Femur (tissue), 1 donor: ENCODE results near the gene SPDYC.
"Not testable (repeated sequence)": the region's sequence is repeated elsewhere in the genome, so short reads cannot be mapped to it uniquely, and the experiment has no call there.

ENCODE experiments used
- DNase-seq: peaks from one replicate; pipeline ENCODE4 v3.0.0-alpha.2; 2017

Gene SPDYC

DNA sequence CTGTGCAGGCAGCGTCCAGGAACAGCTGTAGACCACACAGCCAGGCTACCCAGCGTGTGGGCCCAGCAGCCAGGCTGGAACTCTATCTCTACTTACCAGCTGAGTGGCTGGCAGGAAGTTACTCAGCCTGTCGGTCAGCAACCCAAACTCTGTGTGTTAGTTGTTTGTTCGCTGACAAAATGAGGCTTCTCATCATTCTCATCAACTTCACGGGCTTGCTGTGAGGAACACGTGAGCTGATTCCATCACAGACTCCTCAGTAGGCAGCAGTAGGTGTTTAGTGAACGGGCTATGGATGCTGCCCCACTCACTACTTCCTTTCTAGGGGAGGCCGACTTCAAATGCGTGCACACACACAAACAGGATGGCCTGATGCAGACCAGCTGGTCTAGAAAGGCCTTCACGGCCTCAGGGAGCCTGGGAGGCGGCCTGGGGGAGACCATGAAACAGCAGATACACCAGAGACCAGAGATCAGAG, 830 bp upstream of the SPDYC start:
- DNase-seq: no peak

GRCh38 chr11:65172600-65172999, 2.6 kb downstream of the SPDYC start:
- no peak for DNase-seq

GRCh38 chr11:65174571-65175010, 4.6 kb downstream of the SPDYC start:
- not testable (repeated sequence) for DNase-seq

DNA sequence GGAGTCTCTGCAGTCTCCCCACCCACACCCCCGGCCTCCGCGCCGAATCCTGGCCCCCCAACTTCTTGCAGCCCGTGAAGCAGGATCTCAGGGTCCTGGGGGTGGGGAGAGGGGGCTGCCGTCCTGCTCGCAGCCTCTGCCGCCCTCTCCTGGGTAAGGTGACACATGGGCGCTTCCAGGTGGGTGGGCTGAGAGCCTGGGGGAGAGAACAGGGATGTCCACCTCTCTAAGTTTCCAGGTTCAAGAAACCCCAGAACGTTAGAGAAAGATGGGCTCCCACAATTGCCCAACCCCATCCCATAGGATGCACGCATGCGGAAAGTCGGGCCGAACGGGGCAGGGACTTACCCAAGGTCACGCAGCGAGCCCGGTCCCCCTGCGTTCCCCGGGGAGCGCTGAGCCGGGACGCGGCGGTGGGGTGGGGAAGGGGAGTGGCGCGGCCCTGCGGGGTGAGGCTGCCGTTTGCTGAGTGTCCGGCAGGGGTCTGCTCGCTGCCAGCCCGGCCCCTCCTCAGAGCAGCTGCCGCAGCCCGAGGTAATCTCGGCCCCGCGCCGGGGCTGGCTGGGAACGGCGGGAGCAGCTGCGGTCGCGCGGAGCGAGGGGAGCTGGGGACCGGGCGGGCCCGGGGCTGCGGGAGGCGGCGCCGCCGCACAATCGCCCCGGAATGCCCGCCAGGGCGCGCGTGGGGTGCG, 11.0 kb downstream of the SPDYC start:
- DNase-seq: peak; percentile 85

DNA sequence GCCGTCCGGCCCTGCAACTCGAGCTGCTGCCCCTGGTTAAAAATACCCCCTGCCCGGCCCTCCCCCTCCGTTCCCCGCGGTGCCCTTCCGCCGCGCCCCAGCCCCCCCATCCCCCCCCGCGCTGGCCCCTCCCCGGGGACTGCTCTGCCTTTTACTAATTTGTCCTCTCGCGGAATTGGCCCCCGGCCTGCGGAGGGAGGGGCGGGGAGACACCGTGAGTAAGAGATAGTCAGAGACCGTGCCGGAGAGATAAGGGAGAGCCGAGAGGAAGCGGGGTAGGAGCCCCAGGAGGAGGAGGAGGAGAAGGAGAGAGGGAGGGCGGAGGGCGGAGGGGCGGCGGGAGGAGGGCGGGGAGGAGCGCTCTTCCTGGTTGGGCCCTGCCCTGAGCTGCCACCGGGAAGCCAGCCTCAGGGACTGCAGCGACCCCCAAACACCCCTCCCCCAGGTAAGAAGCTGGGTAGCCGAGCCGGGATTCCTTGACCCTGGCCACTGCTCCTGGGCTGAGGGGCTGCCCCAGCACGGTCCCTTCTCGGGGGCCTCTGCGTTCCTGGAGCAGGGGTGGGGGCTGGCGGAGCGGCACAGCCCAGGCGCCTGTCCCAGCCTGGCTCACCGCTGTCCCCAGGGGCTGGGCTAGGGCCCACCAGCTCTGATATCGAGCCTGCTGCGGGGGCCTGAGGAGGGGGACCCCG, 11.7 kb downstream of the SPDYC start, which contains the start of gene CAPN1:
Gene CAPN1 (plus strand): TSS at position 360 of the 689 bp plus-strand sequence. CDS start 774 bp downstream, outside the sequence.
- DNase-seq: peak; percentile 84

- DNase-seq: no peak
These were observed 12.5 kb downstream of the SPDYC start for GRCh38 chr11:65182258-65183170.

DNA sequence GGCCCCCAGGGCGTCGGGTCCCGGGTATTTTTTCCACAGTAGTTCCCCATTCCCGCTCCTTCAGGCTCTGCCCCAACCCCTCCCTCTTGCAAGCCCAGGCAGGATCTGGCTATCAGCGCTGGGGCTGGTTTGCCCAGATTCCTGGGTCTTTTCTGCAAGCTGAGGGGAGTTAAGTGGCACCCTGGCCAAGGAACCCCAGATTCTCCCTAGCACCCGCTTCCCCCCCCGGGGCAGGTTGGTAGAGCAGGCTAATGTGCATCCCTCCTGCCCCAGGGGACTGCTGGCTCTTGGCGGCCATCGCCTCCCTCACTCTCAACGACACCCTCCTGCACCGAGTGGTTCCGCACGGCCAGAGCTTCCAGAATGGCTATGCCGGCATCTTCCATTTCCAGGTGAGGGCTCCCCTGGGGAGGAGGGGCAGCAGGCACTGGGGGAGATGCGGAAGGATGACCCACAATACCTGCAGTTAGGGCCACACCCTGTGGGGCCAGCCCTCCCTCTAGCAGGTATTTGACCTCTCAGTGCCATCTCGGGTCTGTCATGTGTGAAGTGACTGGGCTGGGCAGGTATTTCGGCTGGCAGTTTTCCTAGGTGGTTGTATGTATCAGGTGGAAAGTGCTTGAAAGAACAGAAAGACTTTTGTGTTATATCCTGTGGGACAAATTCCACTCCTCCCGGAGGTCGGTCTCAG, 13.3 kb downstream of the SPDYC start:
- no peak for DNase-seq

- no peak for DNase-seq
These were observed 14.1 kb downstream of the SPDYC start for GRCh38 chr11:65184146-65184545.

DNA sequence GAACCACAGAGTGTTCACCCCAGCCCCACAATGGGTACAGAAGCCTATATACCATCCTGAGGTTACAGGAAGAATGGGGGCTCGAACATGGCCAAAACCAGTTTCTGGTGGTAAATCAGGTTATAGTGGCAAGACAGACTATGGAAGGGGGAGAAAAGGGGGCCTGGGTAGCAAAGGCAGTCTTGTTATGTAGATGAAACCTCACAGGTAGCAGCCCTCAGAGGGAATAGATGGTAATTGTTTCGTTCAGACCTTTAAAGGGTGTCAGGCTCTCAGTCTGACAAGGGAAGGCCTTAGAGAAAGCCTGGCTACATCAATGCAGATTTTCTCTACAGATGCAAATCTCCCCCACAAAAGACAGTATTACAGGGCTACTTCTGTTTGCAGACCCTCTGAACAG, 15.1 kb downstream of the SPDYC start:
- DNase-seq: no peak

DNA sequence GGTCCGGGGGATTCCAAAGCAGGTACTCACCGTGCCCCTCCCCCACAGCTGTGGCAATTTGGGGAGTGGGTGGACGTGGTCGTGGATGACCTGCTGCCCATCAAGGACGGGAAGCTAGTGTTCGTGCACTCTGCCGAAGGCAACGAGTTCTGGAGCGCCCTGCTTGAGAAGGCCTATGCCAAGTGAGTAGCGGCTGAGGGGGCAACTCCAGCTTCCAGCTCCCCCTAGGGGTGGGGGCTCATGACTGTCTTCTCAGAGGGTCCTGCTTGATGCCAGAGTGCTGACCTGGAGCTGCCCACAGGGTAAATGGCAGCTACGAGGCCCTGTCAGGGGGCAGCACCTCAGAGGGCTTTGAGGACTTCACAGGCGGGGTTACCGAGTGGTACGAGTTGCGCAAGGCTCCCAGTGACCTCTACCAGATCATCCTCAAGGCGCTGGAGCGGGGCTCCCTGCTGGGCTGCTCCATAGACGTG, 15.9 kb downstream of the SPDYC start:
- no peak for DNase-seq

- no peak for DNase-seq
These were observed 16.7 kb downstream of the SPDYC start for GRCh38 chr11:65186701-65187100.

- no peak for DNase-seq
These were observed 17.2 kb downstream of the SPDYC start for GRCh38 chr11:65187146-65187675.

GRCh38 chr11:65187971-65188461, 18.0 kb downstream of the SPDYC start:
- DNase-seq: no peak

- no peak for DNase-seq
These were observed 18.5 kb downstream of the SPDYC start for GRCh38 chr11:65188486-65188885.

- DNase-seq: no peak
These were observed 19.2 kb downstream of the SPDYC start for GRCh38 chr11:65189191-65189590.

- no peak for DNase-seq
These were observed 24.5 kb downstream of the SPDYC start for GRCh38 chr11:65194564-65194963.

- no peak for DNase-seq
These were observed 34.1 kb downstream of the SPDYC start for GRCh38 chr11:65204143-65204542.

- no peak for DNase-seq
These were observed 34.9 kb downstream of the SPDYC start for GRCh38 chr11:65204646-65205601.

- no peak for DNase-seq
These were observed 35.6 kb downstream of the SPDYC start for GRCh38 chr11:65205602-65205967.

- no peak for DNase-seq
These were observed 36.4 kb downstream of the SPDYC start for GRCh38 chr11:65206441-65206841.

DNA sequence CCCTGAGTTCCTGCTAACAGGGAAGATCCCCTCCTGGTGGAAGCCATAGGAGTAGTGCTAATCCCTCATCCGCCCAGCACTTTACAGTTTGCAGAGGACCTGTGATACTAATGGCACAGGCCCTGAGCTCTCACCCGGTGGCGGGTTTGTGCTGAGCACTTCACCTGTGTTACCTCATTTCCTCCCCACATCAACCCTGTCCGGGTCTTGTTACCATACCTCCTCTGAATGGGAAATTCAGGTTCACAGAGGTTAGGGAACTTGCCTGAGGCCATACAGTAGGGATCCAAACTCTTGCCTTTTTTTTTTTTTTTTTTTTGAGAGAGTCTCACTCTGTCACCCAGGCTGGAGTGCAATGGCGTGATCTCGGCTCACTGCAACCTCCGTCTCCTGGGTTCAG, 36.9 kb downstream of the SPDYC start:
- no peak for DNase-seq
